Adrenal gland (tissue), 12 donors: ENCODE results near the gene FXYD2. TPM values are rescaled to one million over a fixed set of nuclear protein-coding genes. Genes with fewer than 3 reads are reported as not detected.

ENCODE experiments used
- DNase-seq, 7 donors: peaks; one replicate each; pipeline ENCODE4 v3.0.0-alpha.2; 2019 to 2020
- H3K27ac ChIP-seq, 5 donors: fragments of 200-600 bp; sonication (generic) in 4 of 5; 1 replicate in 3 of 5; 2 replicates in 2 of 5; pipeline versions ENCODE4 v1.5.1 to v1.8.0; 2016 to 2020; ENCODE audit warnings: mild to moderate bottlenecking in 1 of 5
- H3K27me3 ChIP-seq: fragments of 200-600 bp; 2 replicates; pipeline ENCODE4 v1.8.0; 2021
- H3K36me3 ChIP-seq, 2 donors: fragments of 200-600 bp; replicated peaks in 1 of 2; 1 replicate in 1 of 2; 2 replicates in 1 of 2; pipeline versions ENCODE4 v1.5.1 to v1.8.0; 2018 to 2022
- H3K4me1 ChIP-seq, 2 donors: fragments of 200-600 bp; replicated peaks in 1 of 2; 1 replicate in 1 of 2; 2 replicates in 1 of 2; pipeline versions ENCODE4 v1.5.1 to v1.8.0; 2018 to 2021
- H3K4me3 ChIP-seq, 4 donors: fragments of 200-600 bp; sonication (generic) in 3 of 4; one replicate each; pipeline ENCODE4 v1.5.1; 2016 to 2018
- H3K9me3 ChIP-seq, 3 donors: fragments of 200-600 bp; sonication (generic) in 1 of 3; replicated peaks in 1 of 3; 1 replicate in 2 of 3; 2 replicates in 1 of 3; pipeline versions ENCODE4 v1.5.1 to v1.8.0; 2016 to 2021
- POLR2A ChIP-seq, 2 donors: fragments of 450-650 bp; IDR thresholded peaks; one replicate each; pipeline ENCODE4 v1.6.1; 2017; ENCODE audit warnings: antibody characterized with exemption in 2 of 2, mild to moderate bottlenecking in 2 of 2, moderate library complexity in 1 of 2
- WGBS, 4 donors: extraction: QIAGEN DNeasy Blood & Tissue Kit in 2 of 4; methylation state at CpG; one replicate each; pipeline versions ENCODE4 v1.1.5 to v1.1.7; 2013 to 2017; 5-methylcytosine and 5-hydroxymethylcytosine counted together
- intact Hi-C, 2 donors: fragments of 100-400 bp; cut with DNase I; formaldehyde crosslinking; loops; one replicate each; pipeline versions ENCODE4 v1.14.1 to v1.15.0; 2022 to 2023
- polyA plus RNA-seq, 3 donors: library from polyadenylated mRNA; stranded (reverse); fragments of 200-250 nt in 2 of 3; fragments of 350-450 nt in 1 of 3; fragmentation: Illumina TruSeq in 1 of 3; extraction: RNeasy Lipid Tissue Mini Kit (QIAGEN cat#74804) in 1 of 3; gene quantifications; one replicate each; pipeline ENCODE4 v1.2.3, GENCODE V29; 2013 to 2014
- total RNA-seq, 9 donors: library from RNA; depleted of rRNA in 4 of 9; stranded (reverse); fragments of >200 nt in 4 of 9; fragments of 120-200 nt in 1 of 9; fragmentation: NEBNext Ultra II Directional in 1 of 9; extraction: Animal tissue kit (Norgen Biotek cat#: 25700) in 1 of 9; gene quantifications; one replicate each; pipeline versions ENCODE4 v1.1.0 to v1.2.4, GENCODE V29; 2013 to 2023
- TF ChIP-seq, protein P1 (sequence below), 6 experiments: fragments of 450-650 bp in 4 of 6; fragments of 200-600 bp in 2 of 6; sonication (generic) in 1 of 6; IDR thresholded peaks; 1 replicate in 5 of 6; 2 replicates in 1 of 6; pipeline versions ENCODE4 v1.5.1 to v1.8.0; 2016 to 2021; ENCODE audit warnings: antibody characterized with exemption in 6 of 6, mild to moderate bottlenecking in 2 of 6, moderate library complexity in 1 of 6
- donor health status: healthy with polysubstance abuse.
- donor health status: Bipolar disorder and iron deficiency.
- donor health status: DM: yes; HTN: yes; CAD: no.
- donor health status: DM: no; HTN: no; CAD: no.
- donor health status: DM: no; HTN: no; CAD: no.
- donor health status: DM: yes; HTN: yes; CAD: no.

The FXYD2 gene
- total and polyA plus RNA-seq, 12 donors: 0.27 to 11.3 (median 2.7) TPM; not detected in 2

GRCh38 chr11:117872420-117872961 lies 47.9 kb upstream of the FXYD2 start:
- H3K36me3 ChIP-seq: no peaks in the 10 kb centered on the region
- no peak overlapping the region for H3K4me3 ChIP-seq
- intact Hi-C loops: no loop called here
- no peaks in the 10 kb centered on the region for H3K27me3 ChIP-seq
- WGBS, 4 donors: 49 to 57% (median 56%) methylated on average over 12 of the region's 12 CpGs
- H3K27ac ChIP-seq: peak overlapping the region in 2 of 5 donors; percentile 25 to 82
- DNase-seq: peak in 1 of 7 donors; percentile 41
- H3K9me3 ChIP-seq: no peaks in the 10 kb centered on the region
- peaks cover 0 to 56% of the 10 kb centered on the region in 2 donors for H3K4me1 ChIP-seq
- TF ChIP-seq POLR2A (IDR thresholded peaks at IDR 0.05): no peak
- TF ChIP-seq, protein P1, sequence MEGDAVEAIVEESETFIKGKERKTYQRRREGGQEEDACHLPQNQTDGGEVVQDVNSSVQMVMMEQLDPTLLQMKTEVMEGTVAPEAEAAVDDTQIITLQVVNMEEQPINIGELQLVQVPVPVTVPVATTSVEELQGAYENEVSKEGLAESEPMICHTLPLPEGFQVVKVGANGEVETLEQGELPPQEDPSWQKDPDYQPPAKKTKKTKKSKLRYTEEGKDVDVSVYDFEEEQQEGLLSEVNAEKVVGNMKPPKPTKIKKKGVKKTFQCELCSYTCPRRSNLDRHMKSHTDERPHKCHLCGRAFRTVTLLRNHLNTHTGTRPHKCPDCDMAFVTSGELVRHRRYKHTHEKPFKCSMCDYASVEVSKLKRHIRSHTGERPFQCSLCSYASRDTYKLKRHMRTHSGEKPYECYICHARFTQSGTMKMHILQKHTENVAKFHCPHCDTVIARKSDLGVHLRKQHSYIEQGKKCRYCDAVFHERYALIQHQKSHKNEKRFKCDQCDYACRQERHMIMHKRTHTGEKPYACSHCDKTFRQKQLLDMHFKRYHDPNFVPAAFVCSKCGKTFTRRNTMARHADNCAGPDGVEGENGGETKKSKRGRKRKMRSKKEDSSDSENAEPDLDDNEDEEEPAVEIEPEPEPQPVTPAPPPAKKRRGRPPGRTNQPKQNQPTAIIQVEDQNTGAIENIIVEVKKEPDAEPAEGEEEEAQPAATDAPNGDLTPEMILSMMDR (IDR thresholded peaks at IDR 0.05): no peak

GRCh38 chr11:117871784-117872183 lies 47.2 kb upstream of the FXYD2 start:
- intact Hi-C loops: no loop called here
- Histone ChIP-seq H3K4me3 (no peak overlapping the region), H3K4me1 (peaks cover 0 to 49% of the 10 kb centered on the region in 2 donors), H3K27ac (peak overlapping the region in 2 of 5 donors; percentile 25 to 82), H3K27me3 (no peaks in the 10 kb centered on the region), H3K36me3 (no peaks in the 10 kb centered on the region), H3K9me3 (no peaks in the 10 kb centered on the region)
- DNase-seq: no peak
- TF ChIP-seq, protein P1 (IDR thresholded peaks at IDR 0.05): no peak
- no peak for TF ChIP-seq POLR2A (IDR thresholded peaks at IDR 0.05)
- WGBS, 4 donors: 73 to 92% (median 83%) methylated on average over 5 of the region's 5 CpGs

DNA sequence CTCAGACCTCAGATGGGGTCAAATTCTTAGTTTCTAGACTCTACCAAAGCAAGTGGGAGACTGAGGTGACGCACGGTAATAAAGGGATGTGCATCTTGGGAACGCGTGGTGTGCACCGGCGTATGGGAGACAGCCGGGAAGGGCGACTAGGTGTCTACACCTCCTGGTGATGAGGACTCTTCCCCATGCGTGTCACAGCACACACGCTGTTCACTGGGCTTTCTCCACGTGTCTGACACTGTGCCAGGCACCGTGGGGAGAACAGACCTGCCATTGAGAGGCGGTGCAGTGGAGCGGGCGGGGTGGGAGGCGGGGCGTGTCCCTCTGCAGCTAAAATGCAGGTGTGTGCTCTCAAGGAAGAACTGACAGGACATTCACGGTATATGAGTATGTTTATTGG lies 46.6 kb upstream of the FXYD2 start:
- peaks cover 0 to 49% of the 10 kb centered on the region in 2 donors for H3K4me1 ChIP-seq
- no peak overlapping the region for H3K27ac ChIP-seq
- 87 to 89% (median 89%) methylated on average over 16 to 18 of the region's 18 CpGs for WGBS, 4 donors
- no peak overlapping the region for H3K4me3 ChIP-seq
- no peaks in the 10 kb centered on the region for H3K27me3 ChIP-seq
- TF ChIP-seq POLR2A (IDR thresholded peaks at IDR 0.05): no peak
- TF ChIP-seq, protein P1 (IDR thresholded peaks at IDR 0.05): no peak
- intact Hi-C loops: no loop called here
- no peaks in the 10 kb centered on the region for H3K36me3 ChIP-seq
- no peaks in the 10 kb centered on the region for H3K9me3 ChIP-seq
- DNase-seq: no peak

DNA sequence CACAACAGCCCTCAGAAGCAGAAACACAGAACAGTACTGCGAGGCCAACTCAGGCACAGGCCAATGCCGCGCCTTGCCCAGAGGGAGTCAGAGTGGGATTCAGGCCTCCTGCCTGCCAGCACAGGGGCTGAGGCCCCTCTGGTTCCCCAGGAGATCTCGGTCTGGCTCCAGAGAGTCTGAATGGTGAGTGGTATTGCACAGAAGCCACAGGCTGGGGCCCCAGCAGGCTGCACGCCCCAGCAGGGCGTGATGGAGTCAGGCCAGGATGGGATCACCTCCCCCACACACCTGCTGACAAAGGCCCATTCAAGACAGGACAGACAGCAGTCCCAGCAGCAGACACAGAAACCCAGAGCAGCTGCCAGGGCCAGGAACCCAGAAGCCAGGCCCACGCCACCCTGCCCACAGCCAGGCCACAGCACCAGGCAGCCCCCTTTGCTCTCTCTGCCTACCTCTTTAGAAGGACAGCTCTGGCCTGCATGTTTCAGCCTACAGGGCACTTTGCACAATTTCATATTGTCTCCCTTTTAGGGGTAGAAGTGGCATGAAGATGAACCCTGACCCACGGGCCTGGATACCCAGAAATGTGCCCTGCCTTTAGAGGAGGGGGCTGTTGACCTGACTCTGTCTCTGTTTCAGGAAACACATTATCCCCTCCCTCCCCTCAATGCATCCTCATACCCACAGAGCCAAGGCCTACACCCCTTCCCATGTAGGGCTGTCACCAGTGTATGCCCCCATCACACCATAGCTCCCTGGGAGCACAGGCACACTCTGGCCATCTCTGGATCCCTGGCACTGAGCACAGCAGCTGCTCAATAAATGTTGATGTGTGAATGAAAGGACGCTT lies 45.8 kb upstream of the FXYD2 start:
- no peaks in the 10 kb centered on the region for H3K36me3 ChIP-seq
- TF ChIP-seq, protein P1 (IDR thresholded peaks at IDR 0.05): no peak
- no peak for TF ChIP-seq POLR2A (IDR thresholded peaks at IDR 0.05)
- H3K4me1 ChIP-seq: peaks cover 0 to 41% of the 10 kb centered on the region in 2 donors
- no peaks in the 10 kb centered on the region for H3K27me3 ChIP-seq
- intact Hi-C loops: no loop called here
- DNase-seq: no peak
- 79 to 93% (median 86%) methylated on average over 2 to 9 of the region's 9 CpGs for WGBS, 4 donors
- no peak overlapping the region for H3K4me3 ChIP-seq
- no peaks in the 10 kb centered on the region for H3K9me3 ChIP-seq
- H3K27ac ChIP-seq: peak overlapping the region in 1 of 5 donors; percentile 71
